Testis (tissue), 2 donors: Measurements from ENCODE around the gene FAM193A.

Experiments used
- CTCF ChIP-seq, 3 experiments: fragments of 450-650 bp in 2 of 3; fragments of 200-600 bp in 1 of 3; sonication (generic) in 1 of 3; IDR thresholded peaks; one replicate each; pipeline ENCODE4 v1.5.1; 2016 to 2019; ENCODE audit warnings: antibody characterized with exemption in 3 of 3, mild to moderate bottlenecking in 2 of 3, moderate library complexity in 1 of 3
- POLR2A ChIP-seq: fragments of 450-650 bp; IDR thresholded peaks from one replicate; pipeline ENCODE4 v1.6.1; 2017; ENCODE audit warnings: antibody characterized with exemption, mild to moderate bottlenecking, moderate library complexity

GRCh38 chr4:2716236-2716635, 179.8 kb downstream of the FAM193A start:
- TF ChIP-seq CTCF (IDR thresholded peaks at IDR 0.05) (no peak), POLR2A (no peak)
